Fibroblast of skin of back (primary cell): ENCODE results near the gene TSR3.

Experiments used
- DNase-seq: peaks from one replicate; pipeline ENCODE4 v3.0.0-alpha.2; 2013

Gene TSR3

DNA sequence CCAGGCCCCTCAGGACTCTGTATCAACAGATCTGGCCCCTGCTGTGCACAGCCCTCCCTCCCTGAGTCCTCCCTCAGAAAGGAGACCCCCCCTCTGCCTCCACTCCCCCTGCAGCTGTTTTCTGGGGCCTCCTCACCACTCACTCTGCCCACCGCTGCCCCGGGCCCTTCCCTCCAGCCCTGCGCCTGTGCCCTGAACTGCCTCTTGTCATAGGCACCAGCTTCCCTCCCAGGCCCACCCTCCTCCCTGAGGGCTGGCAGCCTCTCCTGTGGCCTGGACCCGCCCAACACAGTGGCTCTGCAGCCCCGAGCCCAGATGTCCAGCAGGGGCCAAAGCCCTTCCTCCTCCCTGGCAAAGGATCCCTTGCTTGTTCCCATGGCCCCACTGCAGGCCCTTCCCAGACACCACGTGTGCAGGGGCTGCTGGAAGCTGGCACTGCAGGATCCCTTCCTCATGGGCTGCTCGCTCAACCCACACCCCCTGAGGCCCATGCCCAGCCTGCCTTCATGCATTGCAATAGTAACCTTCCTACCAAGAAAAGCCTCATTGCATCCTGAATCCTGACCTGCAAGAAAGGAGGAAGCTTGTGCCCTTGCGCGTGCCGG, 25.8 kb upstream of the TSR3 start:
- DNase-seq, result no peak

GRCh38 chr16:1375741-1376410, 24.2 kb upstream of the TSR3 start:
- no peak for DNase-seq

- DNase-seq, result no peak
These were observed 23.6 kb upstream of the TSR3 start for GRCh38 chr16:1375298-1375640.

- no peak for DNase-seq
These were observed 23.0 kb upstream of the TSR3 start for GRCh38 chr16:1374418-1375297.

DNA sequence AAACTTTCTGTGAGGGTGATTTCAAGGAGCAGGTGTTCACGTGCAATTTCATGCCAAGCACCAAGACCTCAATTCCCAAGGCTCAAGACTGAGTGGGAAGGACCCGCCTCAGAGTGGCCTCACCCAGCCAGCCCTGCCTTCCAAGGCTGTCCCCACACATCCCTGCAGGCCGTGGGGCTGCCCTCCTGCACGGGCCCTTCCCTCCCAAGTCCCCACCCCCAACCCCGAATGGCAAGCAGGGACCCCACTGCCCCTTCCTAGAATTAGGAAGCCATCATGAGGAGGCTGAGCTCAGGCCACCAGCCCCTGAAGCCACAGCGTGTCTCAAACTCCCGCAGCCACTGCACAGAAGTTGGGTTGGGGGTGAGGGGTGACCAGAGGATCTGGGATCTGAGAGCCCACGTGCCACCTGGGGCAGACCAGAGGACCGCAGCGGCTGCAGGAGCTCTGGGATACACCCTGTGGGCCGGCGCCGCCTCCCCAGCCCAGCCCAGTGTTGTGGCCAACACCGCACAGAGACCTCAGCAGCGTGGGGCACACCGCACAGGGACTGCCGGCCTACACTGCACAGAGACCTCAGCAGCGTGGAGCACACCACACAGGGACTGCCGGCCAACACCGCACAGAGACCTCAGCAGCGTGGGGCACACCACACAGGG, 20.7 kb upstream of the TSR3 start:
- no peak for DNase-seq

DNA sequence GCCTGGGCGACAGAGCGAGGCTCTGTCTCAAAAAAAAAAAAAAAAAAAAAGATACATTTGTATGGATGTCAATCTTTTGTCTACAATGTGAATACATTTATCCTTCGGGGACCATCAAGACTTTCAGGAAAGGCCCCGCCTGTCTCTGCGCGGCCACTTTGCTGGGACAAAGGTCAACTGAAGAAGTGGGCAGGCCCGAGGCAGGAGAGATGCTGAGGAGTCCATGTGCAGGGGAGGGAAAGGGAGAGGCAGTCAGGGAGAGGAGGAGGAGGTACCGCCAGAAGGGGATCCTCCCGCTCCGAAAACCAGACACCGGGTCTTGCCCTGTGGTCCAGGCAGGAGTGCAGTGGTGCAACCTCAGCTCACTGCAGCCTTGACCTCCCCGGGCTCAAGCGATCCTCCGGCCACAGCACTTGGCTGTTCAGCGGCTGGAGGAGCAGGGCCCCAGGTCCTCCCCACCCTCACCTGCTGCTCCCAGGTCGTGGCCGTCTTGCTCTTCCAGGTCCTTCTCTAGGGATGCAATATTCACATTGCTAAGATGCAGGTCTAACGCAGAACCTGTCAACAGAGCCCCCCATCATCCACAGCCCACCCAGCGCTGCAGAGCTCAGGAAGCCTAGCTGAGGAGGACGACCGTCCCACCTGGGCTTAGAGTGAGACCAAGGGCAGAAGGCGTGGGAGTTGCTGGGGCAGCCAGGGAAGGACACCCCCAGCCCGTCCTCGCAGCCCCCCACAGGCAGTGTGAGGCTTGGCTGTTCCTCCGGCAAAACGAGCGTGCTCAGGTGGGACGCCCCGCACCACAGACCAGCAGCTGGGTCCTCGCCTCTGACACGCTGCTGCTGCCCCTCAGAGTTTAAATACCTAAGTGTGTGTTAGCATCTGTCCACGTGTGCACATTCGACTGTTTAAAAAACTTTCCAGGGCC, 19.6 kb upstream of the TSR3 start:
- DNase-seq, result no peak

DNA sequence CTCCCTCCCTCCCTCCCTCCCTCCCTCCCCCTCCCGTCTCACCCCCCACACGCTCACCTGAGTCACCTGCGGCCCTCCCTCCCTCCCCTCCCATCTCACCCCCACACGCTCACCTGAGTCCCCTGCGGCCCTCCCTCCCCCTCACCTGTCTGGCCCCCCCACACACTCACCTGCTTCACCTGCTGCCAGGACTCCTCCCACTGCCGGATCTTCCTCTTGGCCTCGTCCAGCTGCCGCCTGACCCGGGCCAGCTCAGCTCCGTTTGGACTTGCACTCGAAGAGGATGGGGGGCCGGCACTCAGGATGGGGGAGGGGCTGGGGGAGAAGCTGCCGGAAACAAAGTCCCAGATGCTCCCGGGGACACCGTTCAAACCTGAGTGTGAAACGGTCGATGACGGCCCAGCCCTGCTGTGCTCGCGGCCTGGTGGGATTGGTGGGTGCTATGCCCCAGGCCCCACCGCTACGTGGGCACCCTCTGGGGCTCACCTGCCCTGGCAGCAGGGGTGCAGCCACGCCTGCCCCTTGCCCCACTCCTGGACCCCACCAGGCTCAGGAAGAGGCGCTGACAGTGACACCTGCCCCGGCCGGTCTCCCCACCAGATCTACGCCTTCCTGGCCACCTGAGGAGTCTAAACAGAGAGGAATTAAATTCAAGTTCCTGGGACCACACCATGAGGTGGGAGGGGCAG, 16.0 kb upstream of the TSR3 start:
- DNase-seq, result no peak

DNA sequence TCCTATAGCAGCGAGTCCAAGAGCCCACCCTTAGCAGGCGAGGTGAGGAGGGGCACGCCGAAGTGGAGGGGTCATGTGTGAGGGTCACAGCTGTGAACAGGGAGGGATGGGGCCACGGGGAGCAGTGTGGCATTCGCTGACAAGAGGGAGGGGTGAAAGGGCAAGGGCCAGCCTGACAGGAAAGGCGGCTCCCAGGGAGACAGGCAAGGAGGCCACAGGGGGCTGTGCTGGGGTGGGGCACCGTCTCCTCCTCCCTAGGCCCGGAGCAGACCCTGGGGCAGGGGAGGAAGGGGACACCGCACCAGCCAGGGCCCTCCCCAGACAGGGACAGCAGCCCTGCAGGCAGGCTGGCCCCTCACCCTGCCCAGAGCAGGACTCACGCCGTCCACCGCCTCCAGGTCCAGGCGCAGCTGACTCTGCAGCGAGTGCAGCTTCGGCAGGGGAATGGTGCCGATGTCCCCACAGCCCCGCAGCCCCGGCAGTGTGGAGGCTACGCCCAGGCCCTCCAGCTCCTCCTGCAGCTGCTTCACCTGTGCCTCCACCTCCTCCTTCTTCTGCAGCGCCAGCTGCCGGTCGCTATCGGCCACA, 15.1 kb upstream of the TSR3 start:
- no peak for DNase-seq

DNA sequence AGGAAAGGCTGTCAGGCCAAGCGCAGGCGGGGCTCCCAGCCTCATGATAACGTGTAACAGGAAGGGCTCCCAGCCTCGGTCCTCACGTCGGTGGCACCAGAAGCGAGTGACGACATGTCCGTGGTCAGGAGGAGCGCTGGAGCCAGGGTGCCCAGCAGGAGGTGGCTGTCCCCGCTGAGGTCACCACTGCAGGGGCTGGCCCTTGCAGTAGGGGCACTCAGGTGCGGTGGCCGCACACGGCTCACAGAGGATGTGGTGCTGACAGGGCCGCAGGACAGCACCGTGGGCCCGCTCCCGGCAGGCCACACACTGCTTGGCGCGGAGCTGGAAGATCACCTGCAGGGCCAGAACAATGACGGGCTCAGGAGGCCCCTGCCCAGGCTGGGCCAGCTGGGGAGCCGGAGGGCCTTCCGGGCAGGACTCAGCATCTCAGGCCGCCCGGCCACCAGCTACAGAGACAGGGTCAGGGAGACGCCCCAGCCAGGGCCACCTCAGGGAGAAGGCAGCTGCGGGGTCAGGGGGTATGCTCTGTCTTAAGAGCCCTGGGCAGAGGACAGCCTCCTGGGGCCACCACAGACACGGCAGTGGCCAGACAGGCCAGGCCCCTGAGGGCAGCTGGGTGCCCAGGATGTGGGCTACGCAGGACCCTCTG, 14.5 kb upstream of the TSR3 start:
- no peak for DNase-seq

GRCh38 chr16:1364510-1364909, 12.8 kb upstream of the TSR3 start:
- DNase-seq, result no peak

- peak; percentile 20 for DNase-seq
These were observed 11.9 kb upstream of the TSR3 start for GRCh38 chr16:1363501-1364041.

DNA sequence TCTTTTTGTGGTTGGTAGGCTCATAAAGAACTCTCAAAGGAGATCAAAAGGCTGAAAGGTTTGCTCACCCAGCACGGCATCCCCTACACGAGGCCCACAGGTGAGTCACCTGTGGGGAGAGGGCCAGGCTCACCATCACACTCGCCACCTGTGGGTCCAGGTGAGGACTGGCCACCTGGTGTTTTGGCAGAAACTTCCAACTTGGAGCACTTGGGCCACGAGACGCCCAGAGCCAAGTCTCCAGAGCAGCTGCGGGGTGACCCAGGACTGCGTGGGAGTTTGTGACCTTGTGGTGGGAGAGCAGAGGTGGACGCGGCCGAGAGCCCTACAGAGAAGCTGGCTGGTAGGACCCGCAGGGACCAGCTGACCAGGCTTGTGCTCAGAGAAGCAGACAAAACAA, 11.1 kb upstream of the TSR3 start:
- DNase-seq, result no peak

- no peak for DNase-seq
These were observed 10.1 kb upstream of the TSR3 start for GRCh38 chr16:1361685-1362360.

- no peak for DNase-seq
These were observed 6.4 kb upstream of the TSR3 start for GRCh38 chr16:1357906-1358566.

- DNase-seq, result no peak
These were observed 4.6 kb upstream of the TSR3 start for GRCh38 chr16:1356061-1356900.

DNA sequence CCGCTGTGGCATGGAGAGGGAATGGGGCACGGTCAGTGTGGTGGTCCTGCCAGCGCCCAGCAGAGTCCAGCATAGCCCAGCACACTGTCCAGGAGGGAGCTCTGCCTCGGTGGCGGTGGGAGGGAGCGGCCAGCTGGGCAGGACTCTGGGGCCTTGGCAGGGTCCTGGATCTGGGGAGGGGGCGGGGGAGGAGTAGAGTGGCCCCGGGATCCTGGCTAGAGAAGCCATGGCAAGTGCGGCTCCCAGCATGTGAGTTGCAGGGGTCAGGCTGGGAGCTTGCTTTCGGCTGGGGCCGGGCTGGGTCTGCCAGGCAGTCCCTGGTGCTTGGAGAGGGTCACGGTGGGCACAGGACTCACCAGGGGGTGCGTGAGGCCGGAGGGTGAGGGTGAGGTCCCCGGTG, 3.9 kb upstream of the TSR3 start:
- no peak for DNase-seq

GRCh38 chr16:1354815-1355540, 3.3 kb upstream of the TSR3 start:
- DNase-seq, result no peak

- DNase-seq, result no peak
These were observed 480 bp downstream of the TSR3 start for GRCh38 chr16:1351215-1351581.
